Neural progenitor cell (in vitro differentiated cells): Measurements from ENCODE around the gene SLFN5. TPM values are rescaled to one million over a fixed set of nuclear protein-coding genes. Genes with fewer than 3 reads are reported as not detected.

ENCODE experiments used
- DNase-seq: peaks from one replicate; pipeline ENCODE4 v3.0.0-alpha.2; 2016; ENCODE audit warnings: low spot score
- H2AFZ ChIP-seq: fragments of 200-600 bp; sonication (generic); replicated peaks from 2 replicates; pipeline ENCODE4 v1.6.1; 2016; ENCODE audit warnings: antibody characterized with exemption
- H3F3A ChIP-seq: fragments of 200-600 bp; sonication (generic); 2 replicates; pipeline ENCODE4 v1.6.1; 2016; ENCODE audit warnings: antibody characterized with exemption, low read depth
- H3K27ac ChIP-seq: fragments of 200-600 bp; sonication (generic); 2 replicates; pipeline ENCODE4 v1.5.1; 2016; ENCODE audit warnings: mild to moderate bottlenecking
- H3K27me3 ChIP-seq: fragments of 200-600 bp; sonication (generic); 2 replicates; pipeline ENCODE4 v1.6.1; 2016; ENCODE audit warnings: mild to moderate bottlenecking, moderate library complexity
- H3K36me3 ChIP-seq: fragments of 200-600 bp; sonication (generic); 2 replicates; pipeline ENCODE4 v1.5.1; 2016
- H3K4me1 ChIP-seq: fragments of 200-600 bp; sonication (generic); 2 replicates; pipeline ENCODE4 v1.6.1; 2016; ENCODE audit warnings: mixed run types
- H3K4me2 ChIP-seq: fragments of 200-600 bp; sonication (generic); 2 replicates; pipeline ENCODE4 v1.6.1; 2016
- H3K4me3 ChIP-seq: fragments of 200-600 bp; sonication (generic); 2 replicates; pipeline ENCODE4 v1.5.1; 2016
- H3K79me2 ChIP-seq: fragments of 200-600 bp; sonication (generic); 2 replicates; pipeline ENCODE4 v1.6.1; 2016; ENCODE audit warnings: low read depth
- H3K9ac ChIP-seq: fragments of 200-600 bp; sonication (generic); 2 replicates; pipeline ENCODE4 v1.6.1; 2016
- H3K9me3 ChIP-seq: fragments of 200-600 bp; sonication (generic); 2 replicates; pipeline ENCODE4 v1.5.1; 2016; ENCODE audit warnings: low read depth
- H4K20me1 ChIP-seq: fragments of 200-600 bp; sonication (generic); 2 replicates; pipeline ENCODE4 v1.6.1; 2016; ENCODE audit warnings: low read depth
- H3K27ac Mint-ChIP-seq: 3 replicates; pipeline ENCODE4 v1.8.0; 2021; ENCODE audit warnings: mixed read lengths
- H3K27me3 Mint-ChIP-seq: 2 replicates; pipeline ENCODE4 v1.8.0; 2022; ENCODE audit warnings: low read depth, mild to moderate bottlenecking, inconsistent platforms, moderate library complexity, mixed read lengths; ENCODE audit not compliant: insufficient read depth
- H3K36me3 Mint-ChIP-seq: 3 replicates; pipeline ENCODE4 v1.8.0; 2021; ENCODE audit warnings: mixed read lengths
- H3K4me1 Mint-ChIP-seq: 3 replicates; pipeline ENCODE4 v1.8.0; 2021; ENCODE audit warnings: mixed read lengths
- H3K4me3 Mint-ChIP-seq: 3 replicates; pipeline ENCODE4 v1.8.0; 2021; ENCODE audit warnings: mild to moderate bottlenecking, moderate library complexity, mixed read lengths
- H3K9me3 Mint-ChIP-seq: 3 replicates; pipeline ENCODE4 v1.8.0; 2020; ENCODE audit warnings: mixed read lengths
- EZH2 ChIP-seq: fragments of 200-600 bp; sonication (generic); IDR thresholded peaks from 2 replicates; pipeline ENCODE4 v1.6.1; 2017; ENCODE audit warnings: antibody characterized with exemption, mild to moderate bottlenecking, moderate library complexity
- EZH2phosphoT487 ChIP-seq: fragments of 200-600 bp; sonication (generic); IDR thresholded peaks from 2 replicates; pipeline ENCODE4 v1.6.1; 2017; ENCODE audit warnings: antibody characterized with exemption
- total RNA-seq: library from RNA; depleted of rRNA; stranded (reverse); fragments of >200 nt; gene quantifications from 2 replicates; pipeline ENCODE4 v1.2.3, GENCODE V29; 2015; ENCODE audit warnings: low replicate concordance
- TF ChIP-seq, protein P1 (sequence below): fragments of 200-600 bp; sonication (generic); IDR thresholded peaks from 2 replicates; pipeline ENCODE4 v1.5.1; 2017; ENCODE audit warnings: antibody characterized with exemption, mild to moderate bottlenecking

Gene SLFN5
- total RNA-seq, 1 donor from 2014 or later: 5.8 TPM

DNA sequence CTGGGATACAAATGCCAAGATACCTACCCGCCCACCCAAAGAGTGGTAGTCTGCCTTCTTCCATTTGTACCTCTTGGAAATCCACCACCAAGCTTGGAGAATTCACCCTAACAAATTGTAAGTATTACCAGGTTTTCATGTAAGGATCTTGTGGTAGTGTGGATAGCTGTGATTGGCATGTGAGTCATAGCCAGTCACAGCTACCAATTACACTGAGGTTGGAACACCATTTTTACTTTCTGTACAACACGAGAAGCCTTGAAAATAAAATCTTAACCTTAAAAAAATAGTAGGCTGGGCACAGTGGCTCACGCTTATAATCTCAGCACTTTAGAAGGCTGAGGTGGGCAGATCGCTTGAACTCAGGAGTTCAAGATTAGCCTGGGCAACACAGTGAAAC, 30.2 kb upstream of the SLFN5 start:
- peaks cover 36% of the 10 kb centered on the region for H3K27me3 ChIP-seq
- Mint-ChIP-seq H3K9me3 (no peaks in the 10 kb centered on the region), H3K36me3 (no peaks in the 10 kb centered on the region), H3K4me1 (peaks cover 4% of the 10 kb centered on the region), H3K27me3 (peaks cover 8% of the 10 kb centered on the region), H3K4me3 (no peak overlapping the region), H3K27ac (no peak overlapping the region)
- H3K79me2 ChIP-seq: no peaks in the 10 kb centered on the region
- H3K4me3 ChIP-seq: no peak overlapping the region
- H3K27ac ChIP-seq: no peak overlapping the region
- no peak overlapping the region for H2AFZ ChIP-seq
- no peaks in the 10 kb centered on the region for H3K4me1 ChIP-seq
- H4K20me1 ChIP-seq: no peaks in the 10 kb centered on the region
- no peaks in the 10 kb centered on the region for H3K36me3 ChIP-seq
- H3K9ac ChIP-seq: no peak overlapping the region
- H3K4me2 ChIP-seq: no peak overlapping the region
- TF ChIP-seq EZH2phosphoT487 (no peak), EZH2 (no peak)
- TF ChIP-seq, protein P1, sequence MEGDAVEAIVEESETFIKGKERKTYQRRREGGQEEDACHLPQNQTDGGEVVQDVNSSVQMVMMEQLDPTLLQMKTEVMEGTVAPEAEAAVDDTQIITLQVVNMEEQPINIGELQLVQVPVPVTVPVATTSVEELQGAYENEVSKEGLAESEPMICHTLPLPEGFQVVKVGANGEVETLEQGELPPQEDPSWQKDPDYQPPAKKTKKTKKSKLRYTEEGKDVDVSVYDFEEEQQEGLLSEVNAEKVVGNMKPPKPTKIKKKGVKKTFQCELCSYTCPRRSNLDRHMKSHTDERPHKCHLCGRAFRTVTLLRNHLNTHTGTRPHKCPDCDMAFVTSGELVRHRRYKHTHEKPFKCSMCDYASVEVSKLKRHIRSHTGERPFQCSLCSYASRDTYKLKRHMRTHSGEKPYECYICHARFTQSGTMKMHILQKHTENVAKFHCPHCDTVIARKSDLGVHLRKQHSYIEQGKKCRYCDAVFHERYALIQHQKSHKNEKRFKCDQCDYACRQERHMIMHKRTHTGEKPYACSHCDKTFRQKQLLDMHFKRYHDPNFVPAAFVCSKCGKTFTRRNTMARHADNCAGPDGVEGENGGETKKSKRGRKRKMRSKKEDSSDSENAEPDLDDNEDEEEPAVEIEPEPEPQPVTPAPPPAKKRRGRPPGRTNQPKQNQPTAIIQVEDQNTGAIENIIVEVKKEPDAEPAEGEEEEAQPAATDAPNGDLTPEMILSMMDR: no peak
- no peak for DNase-seq
- no peaks in the 10 kb centered on the region for H3F3A ChIP-seq
- H3K9me3 ChIP-seq: no peaks in the 10 kb centered on the region

DNA sequence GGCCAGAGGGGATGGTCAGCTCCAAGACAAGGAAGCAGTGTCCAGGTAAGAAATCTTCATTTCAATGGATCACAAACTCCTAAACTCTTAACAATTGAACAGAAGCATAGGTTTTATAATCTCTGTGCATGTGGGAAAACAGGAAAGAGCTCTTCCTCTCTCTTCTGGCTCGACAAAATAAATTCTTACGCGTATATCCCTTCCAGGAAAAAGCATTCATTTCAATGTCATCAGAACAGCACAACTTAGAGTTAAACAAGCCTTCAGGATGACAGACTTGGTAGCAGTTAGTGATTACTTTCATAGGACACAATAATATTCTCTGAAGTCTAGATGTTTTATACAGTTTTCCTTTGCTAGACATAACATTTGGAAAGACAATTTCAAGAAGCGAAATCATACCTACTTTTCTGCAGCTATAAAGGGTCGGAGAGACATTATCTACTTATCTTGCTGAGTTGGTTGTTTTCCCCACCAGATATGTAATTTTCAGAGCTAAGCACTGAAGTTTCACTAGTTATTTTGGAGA, 29.4 kb upstream of the SLFN5 start:
- Histone ChIP-seq H3K9me3 (no peaks in the 10 kb centered on the region), H3K36me3 (no peaks in the 10 kb centered on the region), H3K4me3 (no peak overlapping the region), H3K4me2 (no peak overlapping the region), H3K4me1 (no peaks in the 10 kb centered on the region), H3K27ac (no peak overlapping the region), H3K27me3 (peaks cover 30% of the 10 kb centered on the region), H3F3A (no peaks in the 10 kb centered on the region), H2AFZ (no peak overlapping the region), H3K79me2 (no peaks in the 10 kb centered on the region), H3K9ac (no peak overlapping the region), H4K20me1 (no peaks in the 10 kb centered on the region)
- Mint-ChIP-seq H3K27me3 (peaks cover 5% of the 10 kb centered on the region), H3K27ac (no peak overlapping the region), H3K9me3 (no peaks in the 10 kb centered on the region), H3K4me1 (peaks cover 4% of the 10 kb centered on the region), H3K36me3 (no peaks in the 10 kb centered on the region), H3K4me3 (no peak overlapping the region)
- TF ChIP-seq, protein P1: no peak
- TF ChIP-seq EZH2phosphoT487 (no peak), EZH2 (no peak)
- DNase-seq: no peak

DNA sequence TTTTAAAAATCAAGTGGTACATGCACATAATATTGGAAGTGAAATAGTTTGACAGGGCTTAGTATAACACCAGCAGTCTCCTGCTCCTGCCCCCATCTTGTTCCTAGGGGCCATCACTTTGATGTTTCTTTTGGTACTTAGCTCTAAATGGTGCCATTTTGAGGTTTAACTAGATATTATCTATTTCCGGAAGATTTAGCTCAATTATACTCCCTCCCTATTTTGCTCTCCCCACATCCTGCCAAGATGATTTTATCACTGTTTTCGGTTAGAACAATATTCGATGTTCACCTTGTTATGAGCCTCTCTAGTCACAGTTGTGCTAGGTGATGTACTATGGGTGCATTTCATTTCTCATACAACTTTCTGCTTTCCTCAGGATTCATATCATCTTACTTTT, 28.7 kb upstream of the SLFN5 start:
- Histone ChIP-seq H3K4me2 (no peak overlapping the region), H4K20me1 (no peaks in the 10 kb centered on the region), H3K9ac (no peak overlapping the region), H3K4me1 (no peaks in the 10 kb centered on the region), H3K9me3 (no peaks in the 10 kb centered on the region), H3F3A (no peaks in the 10 kb centered on the region), H3K36me3 (no peaks in the 10 kb centered on the region), H3K27ac (no peak overlapping the region), H3K4me3 (no peak overlapping the region), H3K79me2 (no peaks in the 10 kb centered on the region), H2AFZ (no peak overlapping the region), H3K27me3 (peaks cover 29% of the 10 kb centered on the region)
- H3K36me3 Mint-ChIP-seq: no peaks in the 10 kb centered on the region
- DNase-seq: no peak
- H3K27ac Mint-ChIP-seq: no peak overlapping the region
- H3K4me1 Mint-ChIP-seq: peaks cover 4% of the 10 kb centered on the region
- peaks cover 2% of the 10 kb centered on the region for H3K27me3 Mint-ChIP-seq
- H3K9me3 Mint-ChIP-seq: no peaks in the 10 kb centered on the region
- TF ChIP-seq EZH2phosphoT487 (no peak), EZH2 (no peak)
- TF ChIP-seq, protein P1: no peak
- no peak overlapping the region for H3K4me3 Mint-ChIP-seq
